Suprapubic skin (tissue), 4 donors: ENCODE data around the gene PRKN.

Experiments
- CTCF ChIP-seq, 2 donors: fragments of 200-600 bp in 1 of 2; fragments of 450-650 bp in 1 of 2; sonication (generic) in 1 of 2; IDR thresholded peaks; one replicate each; pipeline ENCODE4 v1.5.1; 2016 to 2019; ENCODE audit warnings: antibody characterized with exemption in 2 of 2, mild to moderate bottlenecking in 1 of 2, moderate library complexity in 1 of 2
- EP300 ChIP-seq: sonication (generic); formaldehyde crosslinking; IDR thresholded peaks from one replicate; pipeline ENCODE4 v1.6.1; 2017; ENCODE audit warnings: antibody characterized with exemption
- POLR2A ChIP-seq, 2 donors: fragments of 450-650 bp; IDR thresholded peaks; one replicate each; pipeline ENCODE4 v1.6.1; 2017; ENCODE audit warnings: antibody characterized with exemption in 2 of 2, mild to moderate bottlenecking in 2 of 2, moderate library complexity in 2 of 2
- POLR2AphosphoS5 ChIP-seq, 3 donors: sonication (generic); formaldehyde crosslinking; IDR thresholded peaks; one replicate each; pipeline ENCODE4 v1.6.1; 2017; ENCODE audit warnings: antibody characterized with exemption in 3 of 3

DNA sequence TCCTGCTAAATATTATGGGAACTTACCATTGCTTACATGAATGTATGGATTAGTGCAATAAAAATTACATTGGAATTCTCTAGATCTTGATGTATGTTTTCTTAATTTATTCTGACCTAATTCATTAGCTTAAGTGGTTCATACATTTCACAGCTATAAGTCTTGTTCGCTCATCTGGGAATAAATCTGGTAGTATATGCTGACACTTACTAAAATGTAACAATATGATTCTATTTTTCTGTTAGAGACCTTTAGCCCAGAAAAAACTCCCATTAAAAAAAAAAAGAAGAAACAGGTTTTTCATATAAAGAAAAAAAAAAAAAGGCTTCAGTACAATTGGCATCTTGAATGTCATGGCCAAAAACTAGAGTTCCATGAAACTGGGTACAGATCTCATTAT is 1059.6 kb downstream of the PRKN start:
- TF ChIP-seq CTCF (IDR thresholded peaks at IDR 0.05) = no peak
- no peak for TF ChIP-seq POLR2A (IDR thresholded peaks at IDR 0.05)
- no peak for TF ChIP-seq POLR2AphosphoS5 (IDR thresholded peaks at IDR 0.05)
- TF ChIP-seq EP300 = no peak
